Measurements from ENCODE around the gene CYGB. TPM values are rescaled to one million over a fixed set of nuclear protein-coding genes. Genes with fewer than 3 reads are reported as not detected.

Gene CYGB
- total and polyA plus RNA-seq, 4 donors: 0.83 to 7.8 (median 1.4) TPM

DNA sequence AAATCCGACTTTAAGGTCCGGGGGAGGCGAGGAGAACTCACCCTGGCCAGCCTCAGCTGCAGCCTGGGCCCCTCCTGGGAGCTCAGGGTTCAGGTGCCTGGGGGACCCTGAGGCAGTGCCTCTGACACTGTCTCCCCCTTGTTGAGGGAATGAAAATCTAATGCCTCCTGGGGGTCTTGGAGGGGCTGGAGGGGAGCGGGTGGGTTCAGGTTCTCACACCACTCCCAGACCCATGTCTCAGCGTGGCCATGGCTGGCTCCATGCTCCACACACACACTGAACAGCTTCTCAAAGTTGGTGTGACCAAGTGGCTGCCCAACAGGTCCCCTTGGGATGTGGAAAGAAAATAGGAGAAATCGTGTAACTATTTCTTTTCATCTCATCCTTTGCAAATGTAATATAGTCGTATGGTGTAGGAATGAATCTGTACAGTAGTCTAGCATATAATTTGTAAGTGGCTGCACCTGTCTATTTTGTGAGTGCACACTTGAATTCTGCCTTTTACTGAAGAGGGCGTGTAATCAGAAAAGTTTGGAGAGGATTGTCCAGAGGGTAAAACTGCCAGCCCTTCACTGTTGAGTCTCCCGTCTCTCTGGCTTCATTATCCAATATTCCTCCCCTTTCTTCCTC, 1.5 kb upstream of the CYGB start:
- no peaks in the 10 kb centered on the region for H3K9me3 ChIP-seq (ENCODE audit: control insufficient read depth in 4 of 4, low read length in 3 of 4)
- no peak for DNase-seq (ENCODE audit: low spot score)
- H3K27me3 ChIP-seq (ENCODE audit: control insufficient read depth in 4 of 4, insufficient read depth in 4 of 4, low read length in 3 of 4): no peaks in the 10 kb centered on the region
- no peaks in the 10 kb centered on the region for H3K36me3 ChIP-seq (ENCODE audit: control insufficient read depth in 4 of 4, insufficient read depth in 3 of 4, low read depth in 1 of 4, low read length in 3 of 4)
- 94% methylated on average over 9 of the region's 9 CpGs for WGBS
- H3K9ac ChIP-seq (ENCODE audit: low read depth in 1 of 2, low read length in 2 of 2): no peak overlapping the region
- TF ChIP-seq, protein P1, sequence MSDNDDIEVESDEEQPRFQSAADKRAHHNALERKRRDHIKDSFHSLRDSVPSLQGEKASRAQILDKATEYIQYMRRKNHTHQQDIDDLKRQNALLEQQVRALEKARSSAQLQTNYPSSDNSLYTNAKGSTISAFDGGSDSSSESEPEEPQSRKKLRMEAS (IDR thresholded peaks at IDR 0.05): no peak
- TF ChIP-seq RXRA (IDR thresholded peaks at IDR 0.05) (no peak), JUND (IDR thresholded peaks at IDR 0.05) (no peak), FOXA2 (IDR thresholded peaks at IDR 0.05) (no peak), FOXA1 (IDR thresholded peaks at IDR 0.05) (no peak), YY1 (IDR thresholded peaks at IDR 0.05) (no peak), SP1 (IDR thresholded peaks at IDR 0.05) (no peak)
- TF ChIP-seq, protein P2, sequence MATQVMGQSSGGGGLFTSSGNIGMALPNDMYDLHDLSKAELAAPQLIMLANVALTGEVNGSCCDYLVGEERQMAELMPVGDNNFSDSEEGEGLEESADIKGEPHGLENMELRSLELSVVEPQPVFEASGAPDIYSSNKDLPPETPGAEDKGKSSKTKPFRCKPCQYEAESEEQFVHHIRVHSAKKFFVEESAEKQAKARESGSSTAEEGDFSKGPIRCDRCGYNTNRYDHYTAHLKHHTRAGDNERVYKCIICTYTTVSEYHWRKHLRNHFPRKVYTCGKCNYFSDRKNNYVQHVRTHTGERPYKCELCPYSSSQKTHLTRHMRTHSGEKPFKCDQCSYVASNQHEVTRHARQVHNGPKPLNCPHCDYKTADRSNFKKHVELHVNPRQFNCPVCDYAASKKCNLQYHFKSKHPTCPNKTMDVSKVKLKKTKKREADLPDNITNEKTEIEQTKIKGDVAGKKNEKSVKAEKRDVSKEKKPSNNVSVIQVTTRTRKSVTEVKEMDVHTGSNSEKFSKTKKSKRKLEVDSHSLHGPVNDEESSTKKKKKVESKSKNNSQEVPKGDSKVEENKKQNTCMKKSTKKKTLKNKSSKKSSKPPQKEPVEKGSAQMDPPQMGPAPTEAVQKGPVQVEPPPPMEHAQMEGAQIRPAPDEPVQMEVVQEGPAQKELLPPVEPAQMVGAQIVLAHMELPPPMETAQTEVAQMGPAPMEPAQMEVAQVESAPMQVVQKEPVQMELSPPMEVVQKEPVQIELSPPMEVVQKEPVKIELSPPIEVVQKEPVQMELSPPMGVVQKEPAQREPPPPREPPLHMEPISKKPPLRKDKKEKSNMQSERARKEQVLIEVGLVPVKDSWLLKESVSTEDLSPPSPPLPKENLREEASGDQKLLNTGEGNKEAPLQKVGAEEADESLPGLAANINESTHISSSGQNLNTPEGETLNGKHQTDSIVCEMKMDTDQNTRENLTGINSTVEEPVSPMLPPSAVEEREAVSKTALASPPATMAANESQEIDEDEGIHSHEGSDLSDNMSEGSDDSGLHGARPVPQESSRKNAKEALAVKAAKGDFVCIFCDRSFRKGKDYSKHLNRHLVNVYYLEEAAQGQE (IDR thresholded peaks at IDR 0.05): no peak
- peaks cover 4 to 15% (median 10%) of the 10 kb centered on the region in 4 donors for H3K4me1 ChIP-seq (ENCODE audit: control insufficient read depth in 4 of 4, insufficient read depth in 4 of 4, low read length in 3 of 4)
- H3K27ac ChIP-seq (ENCODE audit: low read depth in 1 of 2, low read length in 2 of 2): no peak overlapping the region
- H3K4me3 ChIP-seq (ENCODE audit: low read depth in 1 of 3, low read length in 3 of 3): no peak overlapping the region

DNA sequence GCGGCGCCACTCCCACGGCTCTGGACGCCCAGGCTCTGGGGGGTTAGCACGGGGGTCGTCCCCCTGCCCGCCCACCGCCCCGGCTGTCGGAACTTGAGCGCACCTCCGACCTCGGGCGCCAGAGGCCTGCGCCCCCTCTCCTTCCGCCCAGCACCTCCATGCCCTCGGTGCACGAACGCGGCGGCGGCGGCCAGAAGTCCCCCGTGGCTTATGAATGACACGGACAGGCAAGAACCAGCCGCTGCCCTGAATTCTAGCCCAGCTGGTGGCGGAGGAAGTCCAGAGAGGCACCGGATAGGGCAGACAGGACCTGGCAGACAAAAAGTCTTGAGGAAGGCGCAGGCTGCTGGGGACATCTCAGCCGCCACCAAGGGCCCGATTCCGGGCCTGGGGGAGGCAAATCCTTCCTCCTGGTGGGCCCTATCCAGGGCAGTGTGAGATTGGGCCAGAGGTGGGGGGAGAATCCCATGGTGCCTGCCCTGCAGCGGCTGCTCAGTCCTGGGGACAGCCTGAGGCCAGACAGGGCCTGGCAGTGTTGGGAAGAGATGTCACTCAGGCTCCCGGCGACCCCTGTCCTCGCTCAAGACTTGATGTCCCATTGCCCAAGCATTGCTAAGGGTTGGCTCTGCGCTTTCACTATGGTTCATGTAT, 897 bp upstream of the CYGB start:
- no peak for DNase-seq (ENCODE audit: low spot score)
- Histone ChIP-seq H3K4me3 (ENCODE audit: low read depth in 1 of 3, low read length in 3 of 3) (peak overlapping the region in 1 of 3 donors; percentile 46), H3K27ac (ENCODE audit: low read depth in 1 of 2, low read length in 2 of 2) (peak overlapping the region in 1 of 2 donors; percentile 31)

More for the DNA sequence above, 897 bp upstream of the CYGB start:
- WGBS: 45% methylated on average over 37 of the region's 37 CpGs
- TF ChIP-seq TAF1 (conservative IDR thresholded peaks at IDR 0.05) (no peak), FOXA1 (IDR thresholded peaks at IDR 0.05) (no peak), SP1 (IDR thresholded peaks at IDR 0.05) (no peak), HNF4A (conservative IDR thresholded peaks at IDR 0.05) (no peak), RAD21 (IDR thresholded peaks at IDR 0.05) (no peak), FOXA2 (IDR thresholded peaks at IDR 0.05) (no peak), EGR1 (IDR thresholded peaks at IDR 0.05; ENCODE audit: low read depth in 2 of 2) (no peak), GABPA (IDR thresholded peaks at IDR 0.05 in 1 of 2, conservative IDR thresholded peaks at IDR 0.05 in 1 of 2) (no peak), HNF4G (IDR thresholded peaks at IDR 0.05) (no peak), RXRA (IDR thresholded peaks at IDR 0.05) (no peak), NR2F2 (IDR thresholded peaks at IDR 0.05) (no peak), JUND (IDR thresholded peaks at IDR 0.05) (no peak)
- TF ChIP-seq, protein P3, sequence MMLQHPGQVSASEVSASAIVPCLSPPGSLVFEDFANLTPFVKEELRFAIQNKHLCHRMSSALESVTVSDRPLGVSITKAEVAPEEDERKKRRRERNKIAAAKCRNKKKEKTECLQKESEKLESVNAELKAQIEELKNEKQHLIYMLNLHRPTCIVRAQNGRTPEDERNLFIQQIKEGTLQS (IDR thresholded peaks at IDR 0.05): no peak
- TF ChIP-seq, protein P1 (IDR thresholded peaks at IDR 0.05): no peak
- TF ChIP-seq, protein P4, sequence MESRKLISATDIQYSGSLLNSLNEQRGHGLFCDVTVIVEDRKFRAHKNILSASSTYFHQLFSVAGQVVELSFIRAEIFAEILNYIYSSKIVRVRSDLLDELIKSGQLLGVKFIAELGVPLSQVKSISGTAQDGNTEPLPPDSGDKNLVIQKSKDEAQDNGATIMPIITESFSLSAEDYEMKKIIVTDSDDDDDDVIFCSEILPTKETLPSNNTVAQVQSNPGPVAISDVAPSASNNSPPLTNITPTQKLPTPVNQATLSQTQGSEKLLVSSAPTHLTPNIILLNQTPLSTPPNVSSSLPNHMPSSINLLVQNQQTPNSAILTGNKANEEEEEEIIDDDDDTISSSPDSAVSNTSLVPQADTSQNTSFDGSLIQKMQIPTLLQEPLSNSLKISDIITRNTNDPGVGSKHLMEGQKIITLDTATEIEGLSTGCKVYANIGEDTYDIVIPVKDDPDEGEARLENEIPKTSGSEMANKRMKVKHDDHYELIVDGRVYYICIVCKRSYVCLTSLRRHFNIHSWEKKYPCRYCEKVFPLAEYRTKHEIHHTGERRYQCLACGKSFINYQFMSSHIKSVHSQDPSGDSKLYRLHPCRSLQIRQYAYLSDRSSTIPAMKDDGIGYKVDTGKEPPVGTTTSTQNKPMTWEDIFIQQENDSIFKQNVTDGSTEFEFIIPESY (IDR thresholded peaks at IDR 0.05): no peak
- TF ChIP-seq, protein P2 (IDR thresholded peaks at IDR 0.05): no peak
- no peaks in the 10 kb centered on the region for H3K9me3 ChIP-seq (ENCODE audit: control insufficient read depth in 4 of 4, low read length in 3 of 4)
- no peaks in the 10 kb centered on the region for H3K27me3 ChIP-seq (ENCODE audit: control insufficient read depth in 4 of 4, insufficient read depth in 4 of 4, low read length in 3 of 4)
- peaks cover 2 to 15% (median 10%) of the 10 kb centered on the region in 4 donors for H3K4me1 ChIP-seq (ENCODE audit: control insufficient read depth in 4 of 4, insufficient read depth in 4 of 4, low read length in 3 of 4)
- H3K9ac ChIP-seq (ENCODE audit: low read depth in 1 of 2, low read length in 2 of 2): no peak overlapping the region
- no peaks in the 10 kb centered on the region for H3K36me3 ChIP-seq (ENCODE audit: control insufficient read depth in 4 of 4, insufficient read depth in 3 of 4, low read depth in 1 of 4, low read length in 3 of 4)
